GM23338 (cell line): ENCODE measurements around the gene MASP2.

Source experiments
- CREB1 ChIP-seq: fragments of 250-450 bp; sonication (Bioruptor Pico); IDR thresholded peaks from 2 replicates; pipeline ENCODE4 v1.5.0; 2020; ENCODE audit warnings: low read depth, mild to moderate bottlenecking, moderate library complexity
- CTCF ChIP-seq, 2 experiments: fragments of 200-600 bp in 1 of 2; sonication (generic) in 1 of 2; conservative IDR thresholded peaks; 2 replicates each; pipeline versions ENCODE4 v1.5.1 to v1.6.1; 2016 to 2017; ENCODE audit warnings: antibody characterized with exemption in 2 of 2, low read depth in 2 of 2, mild to moderate bottlenecking in 2 of 2, moderate library complexity in 1 of 2
- ETS1 ChIP-seq: IDR thresholded peaks from 2 replicates; pipeline ENCODE4 v1.6.1; 2016; ENCODE audit warnings: antibody characterized with exemption
- EZH2 ChIP-seq: fragments of 200-600 bp; sonication (generic); IDR thresholded peaks from one replicate; pipeline ENCODE4 v1.8.0; 2017; ENCODE audit warnings: antibody characterized with exemption, mild to moderate bottlenecking, low read depth; ENCODE audit not compliant: unreplicated experiment
- EZH2phosphoT487 ChIP-seq: fragments of 200-600 bp; sonication (generic); IDR thresholded peaks from one replicate; pipeline ENCODE4 v1.8.1; 2018; ENCODE audit warnings: antibody characterized with exemption; ENCODE audit not compliant: unreplicated experiment
- JUNB ChIP-seq: IDR thresholded peaks from one replicate; pipeline ENCODE4 v1.6.1; 2016; ENCODE audit warnings: antibody characterized with exemption; ENCODE audit not compliant: unreplicated experiment
- POLR2AphosphoS5 ChIP-seq: IDR thresholded peaks from 2 replicates; pipeline ENCODE4 v1.6.1; 2016; ENCODE audit warnings: antibody characterized with exemption, low read depth
- REST ChIP-seq: IDR thresholded peaks from one replicate; pipeline ENCODE4 v1.6.1; 2018; ENCODE audit warnings: antibody characterized with exemption; ENCODE audit not compliant: unreplicated experiment

- TF ChIP-seq ETS1 (no peak), CTCF (conservative IDR thresholded peaks at IDR 0.05; ENCODE audit: low read depth in 2 of 2) (no peak), CREB1 (CRISPR knock-in tag) (no peak), EZH2 (no peak), POLR2AphosphoS5 (no peak), EZH2phosphoT487 (no peak), REST (no peak), JUNB (no peak)
Observed at GRCh38 chr1:11039351-11040104, 7.5 kb downstream of the MASP2 start.
